ENCODE data around the gene MYCBP. TPM values are rescaled to one million over a fixed set of nuclear protein-coding genes. Genes with fewer than 3 reads are reported as not detected.
"Not testable (repeated sequence)": the region's sequence is repeated elsewhere in the genome, so short reads cannot be mapped to it uniquely, and the experiment has no call there.

Gene MYCBP, protein sequence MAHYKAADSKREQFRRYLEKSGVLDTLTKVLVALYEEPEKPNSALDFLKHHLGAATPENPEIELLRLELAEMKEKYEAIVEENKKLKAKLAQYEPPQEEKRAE
- polyA plus RNA-seq (ENCODE audit: insufficient read length in 4 of 4): 10 to 100 TPM; 31.5 to 38.0 (median 34.1) TPM

DNA sequence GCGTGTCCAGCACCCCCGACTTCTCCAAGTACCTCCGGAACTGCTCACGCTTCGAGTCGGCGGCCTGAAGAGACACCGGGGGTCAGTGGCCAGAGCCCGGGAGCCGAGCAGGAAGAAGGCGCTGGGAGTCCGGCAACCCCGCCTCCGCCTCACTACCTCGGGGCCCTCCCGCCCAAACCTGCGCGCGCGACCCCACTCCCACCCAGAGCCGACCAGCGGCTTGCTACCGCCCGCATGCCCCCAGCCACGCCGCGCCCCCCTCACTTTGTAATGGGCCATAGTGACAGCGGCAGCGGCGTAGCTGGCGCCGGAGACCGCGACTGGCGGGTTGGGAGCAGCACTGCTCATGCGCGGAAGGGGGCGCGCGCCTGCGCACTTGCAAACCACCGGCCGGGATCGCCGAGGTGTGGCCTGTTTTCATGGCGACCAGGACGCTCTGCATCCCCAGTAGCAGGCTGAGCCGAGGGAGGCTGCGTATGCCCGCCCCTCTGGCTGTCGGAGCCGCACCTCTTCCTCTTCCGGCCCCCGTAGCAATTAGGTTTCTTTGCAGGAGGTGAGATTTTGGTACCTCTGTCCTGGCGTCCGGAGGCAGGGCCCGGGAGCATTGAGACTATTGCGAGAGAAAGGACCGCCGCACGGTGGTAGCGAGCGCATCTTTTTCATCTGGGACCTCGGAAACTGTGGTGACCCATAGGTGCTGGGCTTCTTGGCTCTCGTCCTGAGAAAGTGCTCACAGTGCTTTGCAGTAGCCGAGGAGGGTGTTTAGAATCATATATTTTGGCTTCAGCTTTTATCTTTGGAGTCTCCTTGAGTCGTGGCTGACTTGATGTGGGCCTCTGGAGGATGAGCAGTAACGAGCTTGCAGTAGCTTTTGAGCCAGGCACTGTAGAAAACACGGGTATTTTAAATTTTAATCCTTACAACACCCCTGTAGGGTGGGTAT, at the start of gene MYCBP:
TSS of gene MYCBP (minus strand) at position 322 of the 943 bp plus-strand sequence. CDS start at position 279, 43 bp downstream.
- DNase-seq (ENCODE audit: low read depth in 4 of 4, low spot score in 3 of 4): peak; percentile 91 to 97 (median 92)

DNA sequence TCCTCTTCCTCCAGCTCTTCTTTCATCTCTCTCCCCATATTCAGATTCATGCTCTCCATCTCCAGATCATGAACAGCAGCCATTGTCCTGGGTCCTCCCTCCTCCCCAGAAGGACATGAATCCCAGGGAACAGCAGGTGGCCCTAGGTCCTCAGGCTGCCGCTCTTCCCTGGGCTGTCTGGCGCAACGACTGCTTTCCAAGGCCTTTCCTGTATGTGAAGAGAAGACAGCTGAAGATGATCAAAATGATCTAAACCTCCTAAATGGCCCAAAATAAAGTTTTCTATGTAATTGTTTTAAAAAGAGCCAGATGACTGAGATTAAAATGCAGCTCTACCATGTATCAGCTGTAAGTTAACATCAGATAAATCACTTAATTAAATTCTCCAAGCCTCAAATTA, 46.0 kb upstream of the MYCBP start:
- no peak for DNase-seq (ENCODE audit: low read depth in 4 of 4, low spot score in 3 of 4)

DNA sequence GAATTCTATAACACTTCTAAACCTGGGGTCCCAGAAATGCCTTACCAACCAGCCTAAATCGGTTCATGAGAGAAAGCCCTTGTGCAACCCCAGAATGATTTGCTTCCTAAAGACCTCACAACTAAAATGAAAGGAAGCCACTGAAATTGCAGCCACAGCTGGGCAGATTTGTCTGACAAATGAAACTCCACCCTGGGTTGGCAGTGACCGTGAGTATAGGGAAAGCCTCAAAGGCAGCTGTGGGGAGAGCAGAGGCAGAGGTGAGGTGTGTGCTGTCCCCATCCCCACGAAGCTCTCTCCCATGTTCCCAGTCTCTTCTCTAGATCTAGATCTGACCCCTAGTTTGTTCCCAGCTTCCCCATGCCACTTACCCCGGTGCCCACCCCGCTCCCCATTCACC, 45.4 kb upstream of the MYCBP start:
- no peak for DNase-seq (ENCODE audit: low read depth in 4 of 4, low spot score in 3 of 4)

DNA sequence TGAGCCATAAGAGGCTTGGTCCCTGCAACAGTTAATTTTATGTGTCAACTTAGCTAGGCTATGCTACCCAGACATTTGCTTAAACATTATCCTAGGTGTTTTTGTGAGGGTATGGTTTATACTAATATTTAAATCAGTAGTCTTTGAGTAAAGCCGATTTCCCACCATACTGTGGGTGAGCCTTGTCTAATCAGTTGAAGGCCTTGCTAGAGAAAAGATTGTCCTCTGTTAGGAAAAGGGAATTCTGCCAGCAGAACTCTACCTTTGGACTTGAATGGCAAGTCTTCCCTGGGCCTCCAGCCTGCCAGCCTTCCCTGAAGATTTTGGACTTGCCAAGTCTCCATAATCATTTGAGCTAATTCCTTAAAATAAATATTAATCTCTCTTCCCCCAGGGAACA, 44.6 kb upstream of the MYCBP start:
- no peak for DNase-seq (ENCODE audit: low read depth in 4 of 4, low spot score in 3 of 4)

DNA sequence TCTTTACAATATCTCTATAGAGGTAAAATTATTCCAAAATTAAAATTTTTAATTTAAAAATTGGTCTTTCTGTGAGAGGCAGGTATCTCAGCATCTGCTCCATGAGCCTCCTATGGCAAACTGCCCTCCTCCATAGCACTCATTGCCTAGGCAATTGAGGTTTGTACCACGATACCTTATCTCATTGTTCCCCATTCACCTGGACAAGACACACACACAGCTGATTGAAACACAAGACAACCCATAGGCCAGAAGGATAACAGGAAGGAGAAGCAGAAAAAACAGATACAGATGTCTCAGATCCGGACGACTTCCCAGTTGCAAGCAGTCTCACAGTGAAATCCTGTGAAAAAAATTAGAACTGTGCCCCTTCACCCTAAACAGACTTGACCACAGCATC, 44.2 kb upstream of the MYCBP start:
- DNase-seq (ENCODE audit: low read depth in 4 of 4, low spot score in 3 of 4): no peak

DNA sequence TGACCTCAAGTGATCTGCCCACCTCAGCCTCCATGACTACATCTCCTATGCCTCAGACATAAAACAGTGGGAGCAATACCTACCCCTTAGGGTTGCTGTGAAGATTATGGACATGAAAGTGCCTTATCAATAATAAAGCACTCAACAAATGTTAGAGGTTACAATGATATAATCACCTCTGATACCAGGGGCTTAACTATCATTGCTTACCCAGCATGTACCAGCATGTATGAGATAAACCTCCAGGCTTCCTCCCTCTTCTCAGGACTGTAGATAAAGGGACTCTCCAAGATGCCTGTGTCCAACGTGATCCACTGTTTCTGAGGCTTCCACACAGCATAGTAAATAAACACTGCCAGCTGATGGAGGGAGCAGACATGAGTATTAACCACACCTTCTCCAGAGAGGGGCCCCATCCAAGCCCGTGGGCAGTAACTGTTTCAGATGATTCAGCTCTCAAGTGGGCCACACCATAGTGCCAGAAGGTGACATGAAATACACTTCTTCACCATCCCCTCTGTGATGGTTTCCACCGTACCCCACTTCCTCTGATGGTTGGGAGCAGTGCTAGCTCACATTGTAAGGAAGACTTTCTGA, 42.3 kb upstream of the MYCBP start:
- no peak for DNase-seq (ENCODE audit: low read depth in 4 of 4, low spot score in 3 of 4)

DNA sequence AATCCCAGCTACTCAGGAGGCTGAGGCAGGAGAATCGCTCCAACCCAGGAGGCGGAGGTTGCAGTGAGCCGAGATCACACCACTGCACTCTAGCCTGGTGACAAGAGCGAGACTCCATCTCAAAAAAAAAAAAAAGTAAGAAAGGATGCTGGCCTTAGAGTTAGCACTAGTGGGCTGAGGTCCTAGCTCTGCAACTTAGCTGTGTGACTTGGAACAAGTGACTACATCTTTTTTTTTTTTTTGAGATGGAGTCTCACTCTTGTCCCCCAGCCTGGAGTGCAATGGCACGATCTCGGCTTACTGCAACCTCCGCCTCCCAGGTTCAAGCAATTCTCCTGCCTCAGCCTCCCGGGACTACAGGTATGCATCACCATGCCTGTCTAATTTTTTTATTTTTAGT, 41.8 kb upstream of the MYCBP start:
- not testable (repeated sequence) for DNase-seq (ENCODE audit: low read depth in 4 of 4, low spot score in 3 of 4)

DNA sequence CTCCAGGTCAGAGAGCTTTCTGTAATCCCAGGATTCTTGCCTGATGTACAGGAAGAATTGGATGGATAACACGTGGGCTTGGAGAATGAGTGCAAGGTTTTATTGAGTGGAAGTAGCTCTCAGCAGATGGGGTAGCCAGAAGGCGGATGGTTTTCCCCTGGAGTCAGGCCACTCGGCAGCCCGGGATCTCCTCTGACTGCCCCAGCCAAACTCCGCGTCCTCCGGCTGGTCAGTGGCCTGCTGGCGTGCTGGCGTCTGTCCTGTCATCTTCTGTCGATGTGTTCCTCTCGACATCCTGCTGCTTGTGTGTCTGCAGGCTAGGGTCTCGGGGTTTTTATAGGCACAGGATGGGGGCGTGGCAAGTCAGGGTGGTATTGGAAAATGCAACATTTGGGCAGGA, 35.7 kb upstream of the MYCBP start:
- DNase-seq (ENCODE audit: low read depth in 4 of 4, low spot score in 3 of 4): no peak

DNA sequence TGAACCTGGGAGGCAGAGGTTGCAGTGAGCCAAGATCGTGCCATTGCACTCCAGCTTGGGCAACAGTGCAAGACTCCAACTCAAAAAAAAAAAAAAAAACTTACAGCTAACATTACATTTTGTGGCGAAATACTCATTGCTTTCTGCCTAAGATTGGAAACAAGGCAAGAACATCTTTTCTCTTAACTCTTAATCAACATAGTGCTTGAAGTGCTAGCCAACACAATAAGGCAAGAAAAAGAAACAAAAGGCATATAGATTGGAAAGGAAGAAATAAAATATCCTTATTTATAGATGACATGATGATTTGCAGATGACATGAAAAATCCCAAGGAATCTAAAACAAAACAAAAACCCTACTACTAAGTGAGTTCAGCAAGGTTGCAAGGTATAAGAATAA, 32.8 kb upstream of the MYCBP start:
- no peak for DNase-seq (ENCODE audit: low read depth in 4 of 4, low spot score in 3 of 4)

DNA sequence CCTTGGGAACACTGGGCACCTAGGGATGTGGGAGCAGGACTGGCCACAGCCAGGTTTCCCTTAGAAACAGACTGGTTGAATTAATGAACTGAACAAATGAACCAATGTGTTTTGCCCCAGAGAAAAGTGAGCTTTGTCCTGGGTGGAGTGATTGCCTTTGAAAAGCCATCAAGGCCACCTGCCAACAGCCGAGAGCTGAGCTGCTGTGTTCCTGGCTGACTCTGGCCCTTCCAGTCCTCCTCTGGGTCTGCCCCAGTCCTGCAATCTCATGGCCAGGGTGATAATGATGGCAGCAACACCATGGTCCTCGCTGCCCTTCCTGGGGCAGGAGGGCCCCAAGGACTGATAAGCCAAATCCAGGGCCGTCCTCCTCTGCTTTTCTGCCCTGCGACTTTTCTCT, 26.4 kb upstream of the MYCBP start:
- no peak for DNase-seq (ENCODE audit: low read depth in 4 of 4, low spot score in 3 of 4)

DNA sequence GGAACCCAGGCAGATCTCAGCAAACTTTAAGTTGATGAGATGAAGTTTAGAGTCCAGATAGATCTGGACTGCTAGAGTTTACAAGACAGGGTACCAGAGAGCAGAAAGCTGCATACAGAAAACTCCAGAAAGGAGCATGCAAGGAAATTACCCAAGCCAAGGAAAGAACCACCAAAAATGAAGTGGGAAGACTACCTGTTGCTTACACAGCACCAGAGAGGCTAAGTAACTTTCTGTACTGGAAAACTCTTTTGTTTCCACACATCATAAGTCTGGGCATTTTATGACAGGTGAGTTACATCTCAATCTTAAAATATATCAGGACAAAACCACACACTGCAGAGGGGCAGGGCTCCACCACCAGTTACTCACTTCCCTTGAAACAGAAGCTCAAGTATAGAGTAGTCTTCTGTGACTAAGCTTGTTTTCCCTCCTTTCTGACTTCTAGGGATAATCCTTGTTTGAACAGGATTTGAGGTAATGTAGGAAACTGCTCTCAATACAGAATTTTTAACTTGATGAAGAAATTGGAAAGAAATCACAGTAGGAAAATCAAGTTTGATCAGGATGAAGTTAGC, 25.6 kb upstream of the MYCBP start:
- DNase-seq (ENCODE audit: low read depth in 4 of 4, low spot score in 3 of 4): no peak

DNA sequence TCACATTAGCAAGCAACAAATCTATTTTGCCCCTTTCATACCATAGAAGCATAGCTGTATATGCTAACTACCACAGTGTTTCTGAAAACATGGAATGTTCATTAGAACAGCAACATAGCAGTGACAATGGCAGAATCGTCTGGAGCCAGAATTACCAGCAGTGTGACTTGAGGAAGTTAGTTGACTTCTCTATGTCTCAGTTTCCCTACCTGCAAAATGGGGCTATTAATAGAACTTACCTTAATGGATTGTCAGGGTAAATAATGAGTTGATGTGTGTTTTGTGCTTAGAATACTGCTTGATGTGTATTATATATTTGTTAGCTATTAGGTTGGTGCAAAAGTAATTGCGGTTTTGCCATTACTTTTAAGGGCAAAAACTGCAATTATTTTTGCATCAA, 23.0 kb upstream of the MYCBP start:
- no peak for DNase-seq (ENCODE audit: low read depth in 4 of 4, low spot score in 3 of 4)

DNA sequence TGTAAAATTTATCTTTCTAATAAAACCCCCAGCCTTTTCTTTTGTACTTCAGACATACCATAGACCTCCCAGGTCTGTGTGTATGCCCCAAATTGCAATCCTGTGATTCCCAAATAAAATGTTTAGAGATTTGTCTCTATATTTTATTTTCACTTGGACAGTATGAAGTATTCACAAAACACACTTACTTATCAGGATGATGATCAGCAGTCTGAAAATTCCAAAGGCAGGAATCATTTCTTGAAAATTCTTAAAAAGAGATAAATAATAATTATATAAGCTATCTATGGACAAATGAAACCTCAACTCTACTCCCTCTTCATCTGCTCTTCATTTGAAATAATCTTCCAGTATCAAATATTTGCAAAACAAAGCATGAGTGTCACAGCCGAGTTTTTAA, 19.8 kb upstream of the MYCBP start:
- no peak for DNase-seq (ENCODE audit: low read depth in 4 of 4, low spot score in 3 of 4)

DNA sequence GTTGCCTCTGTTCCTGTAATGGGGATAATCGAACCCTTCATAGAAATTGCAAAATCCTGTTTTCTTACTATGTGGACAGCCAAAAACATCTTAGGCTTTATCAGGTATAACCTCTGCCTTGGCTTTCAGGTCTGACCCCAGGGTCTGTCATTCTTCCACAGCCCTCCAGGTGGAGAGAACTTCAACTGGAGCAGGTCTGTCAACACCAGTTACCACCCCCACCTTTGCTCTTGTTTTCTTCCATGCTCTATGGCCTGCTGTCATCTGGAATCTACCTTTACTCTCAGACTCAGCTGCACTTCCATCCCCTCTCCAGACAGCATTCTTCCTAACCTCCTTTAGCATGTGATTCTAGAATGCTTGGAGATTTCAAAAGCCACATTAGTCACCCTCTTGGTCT, 18.6 kb upstream of the MYCBP start:
- no peak for DNase-seq (ENCODE audit: low read depth in 4 of 4, low spot score in 3 of 4)

DNA sequence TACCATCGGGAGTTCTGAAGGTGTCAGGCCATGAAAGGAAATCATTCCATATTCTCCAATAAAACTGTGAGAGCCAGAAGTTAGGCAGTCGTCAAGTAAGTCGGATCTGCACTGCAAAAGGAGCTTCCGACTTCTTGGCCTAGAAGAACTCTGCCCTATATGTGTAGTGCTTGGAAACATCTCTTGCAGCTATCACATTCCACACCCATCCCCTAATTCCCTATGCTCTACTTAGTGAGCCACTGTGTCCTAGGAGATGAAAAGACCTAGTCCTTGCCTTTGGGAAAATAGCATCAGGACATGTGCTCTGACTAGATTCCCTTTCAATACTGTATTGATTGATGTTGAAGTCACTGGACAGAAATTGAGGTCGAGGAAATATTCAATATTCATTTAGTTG, 16.4 kb upstream of the MYCBP start:
- DNase-seq (ENCODE audit: low read depth in 4 of 4, low spot score in 3 of 4): no peak

DNA sequence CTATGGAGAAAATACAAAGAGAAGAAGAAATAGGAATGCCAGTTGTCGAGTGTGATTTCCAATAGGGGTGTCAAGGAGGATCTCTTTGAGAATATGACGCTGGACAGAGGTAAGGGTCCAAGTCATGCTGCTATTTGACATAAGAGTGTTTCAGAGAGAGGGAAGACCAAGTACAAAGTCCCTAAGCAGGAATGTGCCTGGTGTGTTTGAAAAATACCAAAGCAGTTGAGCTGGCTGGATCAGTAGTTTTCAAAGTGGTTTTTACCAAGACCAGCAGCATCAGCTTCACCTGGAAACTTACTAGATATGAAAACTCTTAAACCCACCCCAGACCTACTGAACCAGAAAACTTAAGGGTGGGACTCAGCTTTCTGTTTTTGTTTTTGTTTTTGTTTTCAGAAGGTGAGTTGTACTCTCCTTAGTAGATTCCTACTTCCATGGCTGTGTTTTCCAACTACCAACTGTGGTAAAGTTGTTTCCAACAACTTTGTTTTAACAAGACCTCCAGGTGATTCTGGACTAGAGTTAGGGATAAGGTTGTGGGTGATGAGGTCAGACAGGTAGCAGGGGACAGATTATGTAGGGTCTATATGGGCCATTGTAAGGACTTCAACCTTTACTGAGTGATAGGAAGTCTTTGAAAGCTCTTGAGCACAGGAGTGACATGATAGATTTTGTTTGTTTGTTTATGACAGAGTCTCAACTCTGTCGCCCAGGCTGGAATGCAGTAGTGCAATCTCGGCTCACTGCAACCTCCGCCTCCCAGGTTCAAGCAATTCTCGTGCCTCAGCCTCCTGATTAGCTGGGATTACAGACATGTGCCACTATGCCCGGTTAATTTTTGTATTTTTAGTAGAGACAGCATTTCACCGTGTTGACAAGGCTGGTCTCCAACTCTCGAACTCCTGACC, 15.5 kb upstream of the MYCBP start:
- DNase-seq (ENCODE audit: low read depth in 4 of 4, low spot score in 3 of 4): no peak

DNA sequence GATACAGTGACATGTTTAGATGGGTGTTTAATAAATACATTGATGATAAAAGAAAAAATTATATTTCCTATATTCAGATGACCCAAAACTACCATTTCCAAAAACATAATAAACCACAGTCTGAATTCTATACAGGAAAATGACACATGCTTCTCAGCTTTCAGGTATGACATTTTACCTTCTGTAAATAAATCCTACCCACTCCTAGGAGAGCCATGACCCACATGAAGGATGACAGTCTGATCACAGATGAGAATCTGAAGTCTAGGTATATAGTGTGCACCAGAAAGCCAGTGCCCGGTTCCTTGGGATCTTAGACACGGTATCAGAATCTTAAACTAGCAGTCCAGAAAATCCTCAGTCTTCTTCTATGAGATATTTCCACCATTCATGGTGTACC, 11.9 kb upstream of the MYCBP start:
- no peak for DNase-seq (ENCODE audit: low read depth in 4 of 4, low spot score in 3 of 4)

DNA sequence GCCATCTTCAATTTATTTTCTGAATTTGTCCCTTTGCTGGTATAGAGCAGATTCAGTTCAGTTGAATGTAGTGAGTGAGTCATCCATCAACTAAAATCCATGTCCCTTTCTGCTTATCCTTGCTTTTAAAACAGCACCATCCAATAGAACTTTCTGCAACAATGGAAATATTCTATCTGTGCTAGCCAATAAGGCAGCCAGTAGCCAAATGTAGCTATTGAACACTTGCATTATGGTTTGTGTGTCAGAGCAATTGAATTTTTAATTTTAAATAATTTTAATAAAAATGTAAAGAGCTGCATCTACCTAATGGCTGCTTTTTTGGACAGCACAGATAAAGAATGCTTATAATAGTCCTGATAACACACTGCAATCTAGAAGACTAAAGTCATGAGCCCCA, 8.3 kb upstream of the MYCBP start, which contains the start of gene GJA9:
TSS of gene GJA9 (minus strand) at position 101 of the 400 bp plus-strand sequence. CDS start 5,489 bp downstream, outside the sequence.
- DNase-seq (ENCODE audit: low read depth in 4 of 4, low spot score in 3 of 4): no peak

DNA sequence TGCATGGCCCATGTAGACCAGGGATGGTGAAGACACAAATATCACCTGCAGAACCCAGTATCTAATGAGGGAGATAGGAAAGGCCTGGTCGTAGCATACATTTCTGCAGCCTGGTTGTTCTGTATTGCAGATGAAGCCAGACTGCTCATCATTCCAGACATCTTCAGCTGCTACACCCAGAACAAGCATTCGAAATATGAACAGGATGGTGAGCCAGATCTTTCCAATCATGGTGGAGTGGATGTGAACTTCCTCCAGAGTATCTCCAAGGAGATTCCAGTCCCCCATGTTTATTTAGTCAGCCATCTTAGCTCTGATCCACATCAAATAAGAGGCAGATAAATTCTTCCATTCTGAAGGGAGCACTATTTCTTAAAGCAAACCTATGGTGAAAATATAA, 2.7 kb upstream of the MYCBP start:
- DNase-seq (ENCODE audit: low read depth in 4 of 4, low spot score in 3 of 4): no peak

DNA sequence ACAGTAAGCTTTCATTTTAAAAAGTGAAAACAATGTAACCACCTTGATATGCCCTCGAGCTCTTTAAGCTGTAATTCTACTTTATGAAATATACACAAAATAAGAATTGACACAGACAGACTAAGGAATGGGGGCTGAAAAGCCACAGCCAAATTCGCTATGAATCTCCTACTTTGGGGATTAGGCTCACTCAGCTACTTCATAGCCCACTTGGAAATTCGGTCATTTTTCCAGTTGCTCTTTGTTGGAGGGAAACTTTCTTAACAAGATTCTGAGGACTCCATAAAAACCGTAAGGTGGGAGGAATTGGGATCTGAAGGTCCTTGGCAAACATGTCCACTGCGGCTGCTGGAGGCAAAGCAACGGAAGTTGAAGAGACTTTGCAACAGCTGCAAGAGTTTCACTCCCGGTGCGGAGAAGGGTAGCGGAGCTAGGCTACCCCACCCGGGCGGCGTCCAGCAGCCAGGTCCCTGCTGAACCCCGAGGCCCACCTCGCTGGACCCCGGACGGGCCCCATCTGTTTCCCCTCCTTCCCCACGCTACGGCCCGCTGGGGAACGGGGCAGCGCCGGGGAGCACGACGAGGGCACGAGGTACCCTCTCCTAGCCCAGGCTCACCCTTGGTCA, 634 bp downstream of the MYCBP start:
- DNase-seq (ENCODE audit: low read depth in 4 of 4, low spot score in 3 of 4): no peak
